Measurements from ENCODE around the gene BMAL1. TPM values are rescaled to one million over a fixed set of nuclear protein-coding genes. Genes with fewer than 3 reads are reported as not detected.
A peak's percentile ranks its signal among the peaks of the same experiment; 100 is the strongest.

Gene BMAL1
- total and polyA plus RNA-seq, 2 donors (not counting 3 experiments of a cell fraction or from before 2014, with no cell fraction given), result 5.8 to 10.1 TPM

- Histone ChIP-seq H3K27me3 (ENCODE audit: control insufficient read depth in 2 of 2, insufficient read depth in 2 of 2, low read length in 2 of 2) (no peaks in the 10 kb centered on the region), H3K27ac (ENCODE audit: insufficient read depth, low read depth, low read length) (no peak overlapping the region), H3K36me3 (ENCODE audit: control insufficient read depth in 2 of 2, extremely low read depth in 1 of 2, insufficient read depth in 2 of 2, low read length in 2 of 2) (no peaks in the 10 kb centered on the region), H3K4me1 (ENCODE audit: control insufficient read depth, extremely low read depth, insufficient read depth, low read length) (peaks cover 27% of the 10 kb centered on the region), H3K4me2 (ENCODE audit: insufficient read depth, low read length) (no peak overlapping the region), H3K9me3 (replicated peaks; ENCODE audit: control insufficient read depth, insufficient read depth, low read length) (no peaks in the 10 kb centered on the region), H3K4me3 (replicated peaks in 1 of 3; ENCODE audit: insufficient read depth in 1 of 3, low read depth in 1 of 3, low read length in 3 of 3) (no peak overlapping the region), H3K9me1 (replicated peaks; ENCODE audit: control insufficient read depth, extremely low read depth, insufficient read depth, low read length) (no peaks in the 10 kb centered on the region), H3K79me2 (ENCODE audit: control insufficient read depth, insufficient read depth, low read length) (no peaks in the 10 kb centered on the region), H2AFZ (ENCODE audit: low read depth, low read length) (no peak overlapping the region), H3K9ac (replicated peaks; ENCODE audit: extremely low read depth, insufficient read depth, low read length) (no peak overlapping the region), H4K20me1 (replicated peaks; ENCODE audit: control insufficient read depth, extremely low read depth, insufficient read depth, low read length) (no peaks in the 10 kb centered on the region)
- intact Hi-C loops (cut with micrococcal nuclease), result loop anchor here (1.0 to 5.0 kb wide), 5 partner anchors 85 to 233 kb away; partner anchors contain the start of gene BTBD10
- ChIA-PET CTCF (interaction anchor here (0.6 to 8.2 kb wide), 33 partner anchors 9 to 371 kb away, joined by 3 to 136 read pairs (median 5); no protein-coding TSS in a partner anchor), POLR2A (no interaction called here)
- TF ChIP-seq JUN (IDR thresholded peaks at IDR 0.05; ENCODE audit: borderline replicate concordance, insufficient read depth, insufficient read length, low read depth) (no peak), FOS (IDR thresholded peaks at IDR 0.05; ENCODE audit: borderline replicate concordance, insufficient read depth, low read length) (no peak), POLR2AphosphoS5 (IDR thresholded peaks at IDR 0.05; ENCODE audit: insufficient read depth, low read depth, low read length) (no peak), GATA2 (IDR thresholded peaks at IDR 0.05; ENCODE audit: insufficient read depth, insufficient read length, low read depth, low read length) (no peak), POLR2A (IDR thresholded peaks at IDR 0.05; ENCODE audit: low read depth, low read length) (no peak), MYC (IDR thresholded peaks at IDR 0.05; ENCODE audit: low read depth, low read length) (no peak), MAX (IDR thresholded peaks at IDR 0.05; ENCODE audit: insufficient read depth, insufficient read length) (no peak)
- TF ChIP-seq, protein P1, sequence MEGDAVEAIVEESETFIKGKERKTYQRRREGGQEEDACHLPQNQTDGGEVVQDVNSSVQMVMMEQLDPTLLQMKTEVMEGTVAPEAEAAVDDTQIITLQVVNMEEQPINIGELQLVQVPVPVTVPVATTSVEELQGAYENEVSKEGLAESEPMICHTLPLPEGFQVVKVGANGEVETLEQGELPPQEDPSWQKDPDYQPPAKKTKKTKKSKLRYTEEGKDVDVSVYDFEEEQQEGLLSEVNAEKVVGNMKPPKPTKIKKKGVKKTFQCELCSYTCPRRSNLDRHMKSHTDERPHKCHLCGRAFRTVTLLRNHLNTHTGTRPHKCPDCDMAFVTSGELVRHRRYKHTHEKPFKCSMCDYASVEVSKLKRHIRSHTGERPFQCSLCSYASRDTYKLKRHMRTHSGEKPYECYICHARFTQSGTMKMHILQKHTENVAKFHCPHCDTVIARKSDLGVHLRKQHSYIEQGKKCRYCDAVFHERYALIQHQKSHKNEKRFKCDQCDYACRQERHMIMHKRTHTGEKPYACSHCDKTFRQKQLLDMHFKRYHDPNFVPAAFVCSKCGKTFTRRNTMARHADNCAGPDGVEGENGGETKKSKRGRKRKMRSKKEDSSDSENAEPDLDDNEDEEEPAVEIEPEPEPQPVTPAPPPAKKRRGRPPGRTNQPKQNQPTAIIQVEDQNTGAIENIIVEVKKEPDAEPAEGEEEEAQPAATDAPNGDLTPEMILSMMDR (IDR thresholded peaks at IDR 0.05; ENCODE audit: extremely low read depth in 1 of 2, insufficient read depth in 1 of 2, low read depth in 1 of 2, low read length in 2 of 2), result peak; percentile 82 to 91
- BruUV-seq (replicated peaks), result no TSS peak
- peak; percentile 74 for FAIRE-seq
- dilution Hi-C loops (cut with MboI; ENCODE audit: extremely low pct_ligation_motif_present, low sequenced_read_pairs), result no loop called here
- DNase-seq (ENCODE audit: low read depth, low spot score), result peak; percentile 61
Observed at GRCh38 chr11:13335319-13335718, 57.7 kb downstream of the BMAL1 start.
